Activated CD4-positive, alpha-beta T cell treated with anti-CD3 and anti-CD28 coated beads, Interleukin-2, amount 50 U/mL, for 4 hours (primary cell): Measurements from ENCODE around the gene EXOSC10.
"Not testable (repeated sequence)": the region's sequence is repeated elsewhere in the genome, so short reads cannot be mapped to it uniquely, and the experiment has no call there.

ENCODE experiments used
- DNase-seq, 2 experiments: peaks; one replicate each; pipeline ENCODE4 v3.0.0-alpha.2; 2020

EXOSC10 gene

GRCh38 chr1:11059968-11060830, 39.5 kb downstream of the EXOSC10 start, which contains the start of gene SRM:
Gene SRM (minus strand): TSS chr1:11060018. CDS start chr1:11059943, 75 bp downstream.
- DNase-seq: peak; percentile 83 to 87

DNA sequence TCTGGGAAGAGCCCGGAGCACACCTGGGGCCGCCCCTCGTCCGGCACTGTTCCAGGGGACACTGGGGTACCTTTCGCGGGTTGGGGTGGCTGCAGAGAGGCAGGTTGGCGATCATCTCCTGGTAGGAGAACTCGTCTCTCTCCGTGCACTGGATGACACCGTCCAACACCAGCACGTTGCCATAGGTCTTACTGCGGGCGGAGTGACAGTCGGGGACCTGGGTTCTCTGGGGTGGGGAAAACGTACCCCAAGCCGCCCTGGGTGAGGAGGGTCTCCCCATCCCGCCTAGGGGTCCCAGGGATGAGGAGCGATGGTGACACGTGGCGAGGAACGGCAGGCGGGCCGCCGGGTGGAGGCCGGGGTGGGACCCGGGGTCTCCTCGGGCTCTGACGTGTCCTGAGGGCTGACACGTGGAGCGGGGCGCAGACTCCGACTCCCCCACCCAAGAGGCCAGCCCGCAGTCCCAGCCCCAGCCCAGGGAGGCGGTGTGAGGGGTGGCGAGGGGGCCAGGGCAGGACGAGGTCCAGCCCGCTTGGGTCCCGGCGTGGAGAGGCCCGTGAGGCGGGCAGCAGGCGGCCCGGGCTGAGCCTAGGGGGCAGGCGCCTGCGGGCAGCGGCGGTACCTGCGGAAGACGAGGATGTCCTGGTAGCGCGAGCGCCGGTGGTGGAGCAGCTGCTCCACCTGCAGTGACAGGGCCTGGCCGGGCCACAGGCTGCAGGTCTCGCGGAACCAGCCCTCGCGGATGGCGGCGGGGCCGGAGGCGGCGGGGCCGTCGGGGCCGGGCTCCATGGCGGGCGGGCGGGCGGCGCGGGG, 40.3 kb downstream of the EXOSC10 start:
- DNase-seq: peak in 1 of 2 experiments; percentile 40

GRCh38 chr1:11058595-11059154, 41.0 kb downstream of the EXOSC10 start:
- DNase-seq: no peak

DNA sequence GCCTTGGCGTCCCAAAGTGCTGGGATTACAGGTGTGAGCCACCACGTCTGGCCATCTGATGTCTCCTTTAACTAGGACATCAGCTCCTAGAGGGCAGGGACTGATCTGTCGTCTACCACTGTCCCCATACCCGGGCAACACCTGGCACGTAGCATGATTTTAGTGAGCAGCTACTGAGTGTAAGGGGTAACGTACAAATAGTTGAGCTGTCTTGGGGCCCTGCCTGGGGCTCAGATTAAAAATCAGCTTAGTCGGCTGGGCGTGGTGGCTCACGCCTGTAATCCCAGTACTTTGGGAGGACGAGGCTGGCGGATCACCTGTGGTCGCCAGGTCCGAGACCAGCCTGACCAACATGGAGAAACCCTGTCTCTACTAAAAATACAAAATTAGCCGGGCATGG, 41.6 kb downstream of the EXOSC10 start:
- no peak for DNase-seq

- no peak for DNase-seq
Measured at GRCh38 chr1:11057477-11057876, 42.2 kb downstream of the EXOSC10 start.

- no peak for DNase-seq
Measured at GRCh38 chr1:11056504-11056903, 43.2 kb downstream of the EXOSC10 start.

DNA sequence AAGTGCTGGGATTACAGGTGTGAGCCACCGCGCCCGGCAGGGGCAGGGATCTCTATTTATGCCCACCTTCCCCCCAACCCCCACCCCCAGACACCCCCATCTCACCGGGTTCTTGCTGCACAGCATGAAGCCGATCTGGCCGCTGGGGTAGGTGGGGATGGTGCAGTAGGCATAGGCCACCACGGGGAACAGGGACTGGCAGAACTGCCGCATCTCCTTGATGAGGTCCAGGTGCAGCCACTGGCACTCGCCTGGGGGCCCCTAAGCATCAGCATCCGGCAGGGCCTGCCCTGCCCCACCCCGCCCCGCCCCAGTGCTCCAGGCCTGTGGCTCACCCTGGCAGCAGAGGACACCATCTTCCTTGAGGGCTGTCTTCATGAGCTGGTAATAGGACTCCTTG, 44.0 kb downstream of the EXOSC10 start:
- no peak for DNase-seq

DNA sequence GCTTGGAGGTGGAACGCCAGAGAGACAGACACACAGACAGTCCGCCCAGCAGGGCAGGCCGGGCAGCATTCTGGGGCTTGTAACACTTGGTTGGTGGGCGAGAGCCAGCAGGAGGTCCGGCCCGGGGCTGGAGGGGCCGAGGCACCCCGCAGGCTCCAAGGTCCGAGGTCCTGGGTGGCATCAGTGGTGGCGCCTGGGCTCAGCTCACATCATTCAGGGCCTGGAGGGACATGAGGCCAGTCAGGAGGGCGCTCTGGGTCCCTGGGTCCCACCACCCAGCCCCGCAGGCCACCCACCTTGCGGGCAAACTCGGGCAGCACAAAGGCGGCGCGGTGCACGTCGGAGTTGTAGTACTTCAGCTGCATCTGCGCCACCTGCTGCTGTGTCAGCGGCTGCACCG, 45.0 kb downstream of the EXOSC10 start:
- DNase-seq: no peak

DNA sequence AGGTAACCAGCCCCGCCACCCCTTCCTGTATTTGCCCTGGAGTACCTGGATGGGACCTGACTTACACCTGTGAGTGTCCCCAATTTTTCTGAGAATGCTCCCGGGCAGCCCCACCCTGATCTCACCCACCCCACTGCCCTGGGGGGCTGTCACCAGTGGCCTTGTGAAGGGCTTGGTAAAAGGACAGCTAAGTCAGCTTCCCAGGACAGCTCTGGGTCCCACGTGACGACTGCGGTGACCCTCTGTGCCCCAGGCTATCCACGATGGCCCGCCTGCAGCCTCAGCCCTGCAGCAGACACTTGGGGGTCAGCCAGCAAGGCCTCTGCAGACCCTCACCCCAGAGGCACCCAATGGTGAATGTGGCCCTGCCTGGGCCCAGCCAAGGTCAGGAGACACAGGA, 45.5 kb downstream of the EXOSC10 start:
- no peak for DNase-seq

DNA sequence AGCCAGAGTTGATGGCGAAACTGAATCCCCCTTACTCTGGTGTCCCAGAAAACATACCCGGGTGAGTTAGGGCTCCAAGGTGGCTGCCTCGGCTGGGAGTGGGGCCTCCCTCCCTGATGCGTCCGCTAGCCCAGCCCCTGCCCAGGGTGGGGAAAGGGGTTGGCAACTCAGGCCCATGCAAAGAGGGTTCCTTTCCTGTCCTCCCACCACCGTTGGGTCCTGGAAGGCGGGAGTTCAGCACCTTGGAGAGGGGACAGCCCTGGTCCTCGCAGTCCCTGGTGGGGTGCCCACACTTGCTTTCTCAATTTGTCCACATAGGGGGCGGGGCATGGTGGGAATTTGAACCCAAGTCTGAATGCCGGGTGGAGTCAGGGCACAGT, 45.9 kb downstream of the EXOSC10 start:
- no peak for DNase-seq

- DNase-seq: no peak
Measured at GRCh38 chr1:11052839-11053757, 46.6 kb downstream of the EXOSC10 start.

DNA sequence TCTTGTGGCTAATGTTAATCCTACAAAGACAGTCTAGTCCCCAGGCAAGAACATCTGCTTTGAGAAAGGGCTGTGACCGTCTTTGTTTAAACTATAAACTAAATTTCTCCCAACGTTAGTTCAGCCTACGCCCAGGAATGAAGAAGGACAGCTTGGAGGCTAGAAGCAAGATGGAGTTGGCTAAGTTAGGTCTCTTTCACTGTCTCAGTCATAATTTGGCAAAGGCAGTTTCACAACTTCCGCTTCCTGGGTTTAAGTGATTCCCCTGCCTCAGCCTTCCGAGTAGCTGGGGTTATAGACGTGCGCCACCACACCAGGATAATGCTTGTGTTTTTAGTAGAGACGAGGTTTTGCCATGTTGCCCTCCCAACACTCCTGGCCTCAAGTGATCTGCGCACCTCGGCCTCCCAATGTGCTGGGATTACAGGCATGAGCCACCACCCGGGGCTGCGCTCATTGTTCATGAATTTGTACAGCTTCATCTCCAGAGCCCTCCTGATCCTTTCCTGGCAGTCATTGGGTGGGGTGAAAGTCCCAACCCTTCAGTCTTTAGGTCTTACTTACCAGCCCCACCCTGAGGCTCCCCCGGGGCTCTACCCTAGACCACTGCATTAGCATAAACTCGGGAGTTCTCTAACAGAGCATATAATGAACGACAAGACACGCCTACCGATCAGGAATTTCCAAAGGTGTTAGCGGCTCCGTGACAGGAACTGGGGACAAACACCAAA, 47.7 kb downstream of the EXOSC10 start:
- DNase-seq: no peak

DNA sequence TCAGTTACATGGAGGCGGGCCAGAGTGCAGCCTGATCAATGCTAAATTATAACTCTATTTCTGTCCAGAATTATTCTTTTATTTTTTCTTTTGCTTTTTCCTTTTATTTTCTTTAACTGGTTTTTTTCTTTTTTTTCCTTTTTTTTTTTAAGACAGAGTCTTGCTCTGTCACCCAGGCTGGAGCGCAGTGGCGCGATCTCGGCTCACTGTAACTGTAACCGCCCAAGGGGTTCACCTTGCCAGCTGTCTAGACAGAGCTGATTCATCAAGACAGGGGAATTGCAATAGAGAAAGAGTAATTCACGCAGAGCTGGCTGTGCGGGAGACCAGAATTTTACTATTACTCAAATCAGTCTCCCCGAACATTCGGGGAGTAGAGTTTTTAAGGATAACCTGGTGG, 48.5 kb downstream of the EXOSC10 start:
- DNase-seq: not testable (repeated sequence)

- DNase-seq: no peak
Measured at GRCh38 chr1:11046625-11047365, 52.9 kb downstream of the EXOSC10 start, which contains the start of gene MASP2. Gene MASP2 (minus strand): TSS chr1:11047239. CDS start chr1:11047207, 32 bp downstream.

DNA sequence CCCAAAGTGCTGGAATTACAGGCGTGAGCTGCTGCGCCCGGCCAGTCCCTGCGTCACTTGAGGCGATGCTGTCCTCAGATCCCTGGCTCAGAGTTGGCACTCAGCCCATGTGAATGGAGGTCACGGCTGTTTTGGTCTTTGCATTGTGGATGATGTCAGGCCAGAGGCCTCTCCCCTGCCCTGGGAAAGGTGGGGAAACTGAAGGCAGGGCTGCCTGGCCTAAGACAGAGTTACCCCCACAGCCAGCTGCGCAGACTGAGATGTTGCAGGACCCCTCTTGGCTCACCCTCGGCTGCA, 53.5 kb downstream of the EXOSC10 start:
- no peak for DNase-seq

GRCh38 chr1:11045428-11046269, 54.0 kb downstream of the EXOSC10 start:
- DNase-seq: no peak

GRCh38 chr1:11044849-11045427, 54.7 kb downstream of the EXOSC10 start:
- DNase-seq: no peak

DNA sequence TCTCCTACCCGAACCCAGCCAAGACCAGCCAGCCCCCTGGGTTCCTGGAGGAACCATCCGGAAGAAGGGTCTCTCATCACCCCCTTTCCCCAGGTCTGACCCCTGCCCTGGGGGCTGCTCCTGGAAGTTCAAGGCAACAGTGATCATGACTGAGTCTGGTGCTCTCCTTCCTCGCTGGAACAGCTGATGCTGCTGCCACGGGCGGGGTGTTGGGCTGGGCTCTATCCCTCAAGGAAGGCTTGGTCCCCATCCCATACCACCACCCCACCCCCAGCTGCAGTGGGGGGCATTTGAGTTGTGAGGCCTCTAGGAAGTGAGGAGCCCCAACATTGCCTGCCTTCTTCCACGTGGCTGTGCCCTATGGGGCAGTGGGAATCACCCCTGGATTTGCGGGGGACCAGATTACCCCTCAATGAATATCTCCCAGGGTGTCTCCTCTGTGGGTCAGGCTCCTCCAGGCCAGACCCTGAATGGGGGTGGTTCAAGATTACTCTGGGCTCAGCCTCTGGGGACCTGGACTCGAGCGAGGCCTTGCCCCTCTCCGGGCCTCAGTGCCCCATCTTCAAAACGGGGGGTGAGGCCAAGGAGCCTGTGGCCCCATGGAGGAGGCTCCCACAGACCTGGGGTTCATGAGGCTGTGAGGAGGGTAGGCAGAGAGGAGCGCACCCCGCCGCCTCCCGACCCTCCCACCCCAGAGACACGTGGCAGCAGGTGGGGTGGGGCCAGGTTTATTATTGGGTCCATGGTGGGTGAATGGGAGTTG, 55.4 kb downstream of the EXOSC10 start:
- DNase-seq: no peak
